NCI-H2029 treated with DMSO at 0.1 percent for 48 hours (cell line): ENCODE data around the gene UCK2.
A peak's percentile ranks its signal among the peaks of the same experiment; 100 is the strongest.

Experiments used
- DNase-seq: peaks from one replicate; lab custom pipeline; 2025; lab: John Stamatoyannopoulos, UW

UCK2 gene

GRCh38 chr1:165900576-165901380 lies 73.4 kb downstream of the UCK2 start:
- DNase-seq: no peak

DNA sequence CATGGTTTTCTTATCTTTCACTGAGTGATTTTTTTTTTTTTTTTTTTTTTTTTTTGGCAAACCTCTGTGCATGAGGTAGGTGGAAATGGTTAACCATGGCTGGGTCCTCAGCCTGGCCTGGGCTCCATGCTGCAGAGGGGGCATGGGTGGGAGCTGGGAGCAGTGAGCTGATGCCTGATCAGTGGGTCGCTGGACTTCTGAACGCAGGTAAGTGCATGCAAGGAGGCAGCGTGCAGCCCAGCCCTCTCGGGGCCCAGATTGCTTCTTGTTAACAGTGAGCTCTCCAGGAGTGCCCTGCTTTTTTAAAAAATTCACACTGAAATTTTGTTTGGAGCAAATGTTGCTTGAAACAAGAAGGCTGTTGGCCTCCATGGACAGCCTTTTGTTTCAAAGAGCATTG lies 75.2 kb downstream of the UCK2 start:
- no peak for DNase-seq

- DNase-seq: peak; percentile 5
Measured at GRCh38 chr1:165903672-165904071, 76.3 kb downstream of the UCK2 start.

DNA sequence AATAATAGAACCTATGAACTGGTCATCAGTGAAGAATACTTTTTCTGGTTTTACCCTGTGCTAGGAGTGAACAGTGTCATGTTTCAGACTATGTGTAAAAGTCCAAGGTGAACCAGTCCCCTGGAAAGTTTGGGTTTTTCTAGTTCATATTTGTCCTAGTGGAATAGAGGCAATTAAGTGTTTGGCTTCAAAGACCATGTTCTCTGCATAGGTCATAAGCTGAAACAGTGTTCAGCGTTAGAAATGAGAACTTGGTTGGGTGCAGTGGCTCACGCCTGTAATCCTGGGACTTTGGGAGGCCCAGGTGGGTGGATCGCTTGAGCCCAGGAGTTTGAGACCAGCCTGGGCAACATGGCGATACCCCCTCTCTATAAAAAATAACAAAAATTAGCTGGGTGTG lies 77.5 kb downstream of the UCK2 start:
- no peak for DNase-seq

DNA sequence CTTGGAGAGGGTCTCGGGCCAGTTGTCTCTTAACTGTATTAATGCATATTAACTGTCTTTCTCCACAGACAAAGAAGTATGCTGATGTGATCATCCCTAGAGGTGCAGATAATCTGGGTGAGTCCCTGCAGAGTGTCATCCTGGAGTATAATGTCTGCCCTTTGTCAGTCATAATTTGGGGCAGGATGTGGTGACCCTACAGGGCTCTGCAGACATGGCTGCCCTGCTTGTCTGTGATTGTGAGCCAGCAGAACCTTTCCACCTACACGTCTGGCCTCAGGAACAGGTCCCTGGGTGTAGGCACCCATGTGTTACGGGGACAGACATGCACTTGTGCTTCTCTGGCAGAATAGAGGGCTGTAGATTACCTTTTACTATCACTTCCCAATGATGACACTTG lies 78.4 kb downstream of the UCK2 start:
- no peak for DNase-seq

- no peak for DNase-seq
Measured at GRCh38 chr1:165907256-165907857, 79.9 kb downstream of the UCK2 start.

- DNase-seq: no peak
Measured at GRCh38 chr1:165910764-165911421, 83.5 kb downstream of the UCK2 start.

GRCh38 chr1:165911609-165912281 lies 84.3 kb downstream of the UCK2 start:
- DNase-seq: no peak

DNA sequence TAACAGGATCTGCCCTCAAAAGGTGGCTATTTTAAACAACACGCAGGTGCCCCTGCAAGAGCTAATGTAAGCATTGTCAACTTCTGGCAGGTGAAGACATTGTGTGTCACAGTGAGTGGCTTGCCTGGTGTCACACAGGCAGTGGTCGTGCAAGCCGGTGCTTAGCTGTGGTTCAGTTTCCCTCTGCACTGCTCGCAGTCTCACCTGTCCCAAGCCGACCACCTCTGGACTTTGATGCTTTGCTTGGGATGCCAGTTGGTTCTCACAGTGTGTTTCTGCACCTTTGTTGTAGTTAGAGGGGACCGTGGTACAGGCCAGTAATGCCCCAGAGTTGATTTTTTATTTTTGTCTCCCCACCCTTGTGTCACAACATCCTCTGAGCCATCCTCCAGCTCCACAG lies 85.2 kb downstream of the UCK2 start:
- no peak for DNase-seq

DNA sequence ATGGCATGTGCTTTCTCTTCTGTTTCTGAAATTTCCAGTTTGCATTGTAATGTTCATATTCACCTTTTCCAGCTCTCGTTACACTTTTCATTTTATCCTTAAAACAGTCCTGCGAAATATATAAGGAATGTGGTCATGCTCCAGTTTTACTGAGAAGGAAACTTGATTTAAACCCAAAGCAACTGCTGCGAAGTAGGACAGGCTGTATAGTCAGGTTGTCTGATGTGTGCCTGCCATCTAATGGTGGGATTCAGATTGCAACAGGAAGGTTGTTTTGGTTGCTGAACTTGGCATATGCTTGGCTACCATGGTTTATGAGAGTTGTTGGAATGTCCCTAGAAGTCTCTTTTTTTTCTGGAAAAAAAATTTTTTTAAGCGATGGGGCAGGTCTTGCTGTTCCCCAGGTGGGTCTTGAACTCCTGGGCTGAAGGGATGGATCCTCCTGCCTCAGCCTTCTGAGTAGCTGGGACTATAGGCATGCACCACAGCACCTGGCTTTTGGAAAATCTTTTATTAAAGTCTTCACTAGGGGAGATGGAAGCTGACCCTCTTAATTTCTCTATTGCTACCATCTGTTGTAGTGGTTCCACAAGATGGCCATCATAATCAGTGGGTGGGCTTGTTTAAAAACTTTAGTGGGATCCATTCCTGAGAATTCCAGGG lies 86.9 kb downstream of the UCK2 start:
- peak; percentile 19 for DNase-seq

- DNase-seq: no peak
Measured at GRCh38 chr1:165915480-165915879, 88.1 kb downstream of the UCK2 start.

DNA sequence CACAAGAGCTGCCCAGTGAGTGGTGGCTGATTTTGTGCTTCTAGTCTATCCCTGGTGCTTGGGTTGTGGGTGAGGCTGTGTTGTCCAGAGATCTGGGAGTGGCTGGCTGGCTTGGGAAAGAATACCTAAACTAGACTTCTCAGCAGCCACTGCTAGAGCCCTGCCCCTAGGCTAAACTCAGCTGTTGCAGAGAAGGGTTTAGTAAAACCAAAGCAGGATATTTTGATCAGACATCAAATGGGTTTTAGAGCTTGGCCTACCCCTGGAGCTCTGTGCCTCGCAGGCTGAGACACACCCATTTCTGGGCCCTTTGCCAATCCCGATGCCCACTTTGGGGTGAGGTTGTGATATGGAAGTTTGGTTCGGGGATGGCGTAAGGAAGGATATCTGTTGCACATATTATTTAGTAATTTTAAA lies 88.5 kb downstream of the UCK2 start:
- DNase-seq: no peak

DNA sequence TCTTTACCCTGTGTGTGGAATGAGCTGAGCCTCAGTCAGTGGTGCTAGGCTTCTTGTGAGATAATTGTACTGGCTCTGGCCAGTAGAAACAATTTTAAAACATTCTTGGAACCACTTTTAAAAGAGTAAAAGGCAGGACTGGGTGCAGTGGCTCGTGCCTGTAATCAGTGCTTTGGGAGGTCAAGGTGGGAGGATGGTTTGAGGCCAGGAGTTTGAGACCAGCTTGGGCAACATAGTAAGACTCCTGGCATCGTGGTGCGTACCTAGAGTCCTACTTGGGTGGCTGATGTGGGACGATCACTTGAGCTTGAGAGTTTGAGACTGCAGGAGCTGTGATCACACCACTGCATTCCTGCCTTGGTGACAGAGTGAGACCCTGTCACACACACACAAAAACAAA lies 89.8 kb downstream of the UCK2 start:
- no peak for DNase-seq

- DNase-seq: no peak
Measured at GRCh38 chr1:165924117-165924516, 96.7 kb downstream of the UCK2 start.

GRCh38 chr1:165925498-165926079 lies 98.2 kb downstream of the UCK2 start:
- DNase-seq: no peak

DNA sequence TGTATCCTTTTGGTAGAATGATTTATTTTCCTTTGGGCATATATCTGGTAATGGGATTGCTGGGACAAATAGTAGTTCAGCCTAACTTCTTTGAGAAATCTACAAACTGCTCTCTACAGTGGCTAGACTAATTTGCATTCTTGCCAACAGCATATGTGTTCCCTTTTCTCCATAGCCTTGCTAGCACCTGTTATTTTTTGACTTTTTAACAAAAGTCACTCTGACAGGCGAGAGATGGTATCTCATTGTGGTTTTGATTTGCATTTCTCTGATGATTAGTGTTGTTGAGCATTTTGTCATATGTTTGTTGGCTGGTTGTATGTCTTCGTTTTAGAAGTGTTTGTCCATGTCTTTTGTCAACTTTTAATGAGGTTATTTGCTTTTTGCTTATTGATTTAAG lies 99.8 kb downstream of the UCK2 start:
- no peak for DNase-seq

DNA sequence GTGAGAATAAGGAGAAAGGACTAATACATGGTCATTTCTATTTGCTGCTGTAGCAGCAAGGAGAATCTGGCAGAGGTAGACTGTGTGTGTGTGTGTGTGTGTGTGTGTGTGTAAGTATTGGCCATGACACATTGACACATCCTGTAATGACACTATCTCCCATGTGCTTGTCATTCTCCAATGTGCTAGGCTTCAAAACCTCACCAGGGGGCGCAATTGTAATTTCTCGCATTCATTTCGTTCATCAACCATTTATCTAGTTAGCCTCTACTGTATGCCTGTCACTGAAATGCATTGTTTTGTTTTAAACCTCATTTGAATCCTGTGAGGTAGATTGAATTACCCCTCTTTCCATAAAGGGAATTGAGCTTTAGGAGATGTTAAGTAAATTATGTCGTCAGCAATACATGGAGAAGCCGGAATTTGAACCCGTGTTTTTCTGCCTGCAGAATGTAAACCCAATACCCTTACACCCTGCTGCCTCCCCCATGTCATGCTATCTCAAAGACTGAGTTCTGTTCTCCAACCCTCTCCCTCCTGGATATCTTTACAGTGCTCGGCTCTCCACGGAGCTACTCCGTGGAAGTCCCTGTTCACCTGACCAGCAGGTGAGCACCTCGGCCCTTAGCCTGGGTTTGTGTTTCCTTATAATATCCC lies 100.8 kb downstream of the UCK2 start:
- peak; percentile 4 for DNase-seq

- no peak for DNase-seq
Measured at GRCh38 chr1:165930961-165931360, 103.5 kb downstream of the UCK2 start.

GRCh38 chr1:165933446-165934170 lies 106.2 kb downstream of the UCK2 start:
- DNase-seq: no peak

GRCh38 chr1:165936542-165936941 lies 109.1 kb downstream of the UCK2 start:
- DNase-seq: no peak

- DNase-seq: no peak
Measured at GRCh38 chr1:165937829-165938228, 110.4 kb downstream of the UCK2 start.
